ENCODE measurements around the gene ANO5.

DNA sequence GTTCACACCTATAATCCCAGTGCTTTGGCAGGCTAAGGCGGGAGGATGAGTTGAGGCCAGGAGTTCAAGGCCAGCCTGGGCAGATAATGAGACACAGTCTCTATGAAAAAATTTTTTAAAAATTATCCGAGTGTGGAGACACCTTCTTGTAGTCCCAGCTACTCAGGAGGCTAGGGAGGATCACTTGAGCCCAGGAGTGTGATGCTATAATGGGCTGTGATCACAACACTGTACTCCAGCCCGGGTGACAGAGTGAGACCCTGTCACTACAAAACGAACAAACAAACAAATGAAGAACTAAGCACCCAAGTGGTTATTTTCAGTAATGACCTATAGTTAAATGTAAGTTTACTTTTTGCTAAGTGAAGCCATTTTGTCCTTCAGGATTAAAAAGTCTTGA is 32.3 kb downstream of the ANO5 start:
- TF ChIP-seq, protein P1, sequence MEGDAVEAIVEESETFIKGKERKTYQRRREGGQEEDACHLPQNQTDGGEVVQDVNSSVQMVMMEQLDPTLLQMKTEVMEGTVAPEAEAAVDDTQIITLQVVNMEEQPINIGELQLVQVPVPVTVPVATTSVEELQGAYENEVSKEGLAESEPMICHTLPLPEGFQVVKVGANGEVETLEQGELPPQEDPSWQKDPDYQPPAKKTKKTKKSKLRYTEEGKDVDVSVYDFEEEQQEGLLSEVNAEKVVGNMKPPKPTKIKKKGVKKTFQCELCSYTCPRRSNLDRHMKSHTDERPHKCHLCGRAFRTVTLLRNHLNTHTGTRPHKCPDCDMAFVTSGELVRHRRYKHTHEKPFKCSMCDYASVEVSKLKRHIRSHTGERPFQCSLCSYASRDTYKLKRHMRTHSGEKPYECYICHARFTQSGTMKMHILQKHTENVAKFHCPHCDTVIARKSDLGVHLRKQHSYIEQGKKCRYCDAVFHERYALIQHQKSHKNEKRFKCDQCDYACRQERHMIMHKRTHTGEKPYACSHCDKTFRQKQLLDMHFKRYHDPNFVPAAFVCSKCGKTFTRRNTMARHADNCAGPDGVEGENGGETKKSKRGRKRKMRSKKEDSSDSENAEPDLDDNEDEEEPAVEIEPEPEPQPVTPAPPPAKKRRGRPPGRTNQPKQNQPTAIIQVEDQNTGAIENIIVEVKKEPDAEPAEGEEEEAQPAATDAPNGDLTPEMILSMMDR (IDR thresholded peaks at IDR 0.05): no peak
- TF ChIP-seq POLR2A (IDR thresholded peaks at IDR 0.05): no peak
